GM15510 (cell line): ENCODE data around the gene MRPL55.

Experiments
- POLR2A ChIP-seq: IDR thresholded peaks from 3 replicates; pipeline ENCODE4 v1.6.1; 2011; ENCODE audit warnings: borderline replicate concordance; ENCODE audit not compliant: insufficient read length; ENCODE audit errors: extremely low read depth

The MRPL55 gene

GRCh38 chr1:228058172-228058948 is 50.7 kb downstream of the MRPL55 start:
- TF ChIP-seq POLR2A, result no peak
